ENCODE results near the gene ERI3. TPM values are rescaled to one million over a fixed set of nuclear protein-coding genes. Genes with fewer than 3 reads are reported as not detected.

ERI3 gene
- total RNA-seq, 1 donor from 2014 or later = 31.0 TPM

DNA sequence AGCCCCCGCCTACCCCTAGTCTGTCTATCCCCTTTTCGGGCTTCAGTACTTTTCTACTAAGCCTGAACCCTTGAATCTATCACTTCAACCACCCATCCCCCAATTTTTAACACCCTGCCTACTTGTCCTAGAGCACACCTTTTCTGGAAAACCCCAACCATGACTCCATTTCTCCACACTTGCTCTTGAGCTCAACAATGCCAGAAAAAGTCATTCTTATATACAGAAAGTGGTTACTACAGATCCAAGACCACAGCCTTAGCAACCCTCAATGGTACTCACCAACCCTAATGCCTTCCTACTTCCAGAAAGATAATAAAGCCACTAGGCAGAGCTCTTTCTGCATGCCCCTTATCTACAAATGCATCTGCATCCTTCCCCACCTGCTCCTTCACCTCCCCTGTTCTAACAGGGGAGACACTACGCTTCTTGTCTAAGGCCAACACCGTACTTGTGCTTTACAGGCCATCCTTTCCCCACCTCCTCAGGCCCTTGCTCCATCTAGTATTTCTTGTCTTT, 100.6 kb downstream of the ERI3 start:
- H3K27me3 ChIP-seq = no peaks in the 10 kb centered on the region
- H4K20me1 ChIP-seq (ENCODE audit: low read depth) = peaks cover 36% of the 10 kb centered on the region
- DNase-seq (ENCODE audit: low spot score) = no peak
- no peaks in the 10 kb centered on the region for H3F3A ChIP-seq (ENCODE audit: low read depth)
- TF ChIP-seq, protein P1, sequence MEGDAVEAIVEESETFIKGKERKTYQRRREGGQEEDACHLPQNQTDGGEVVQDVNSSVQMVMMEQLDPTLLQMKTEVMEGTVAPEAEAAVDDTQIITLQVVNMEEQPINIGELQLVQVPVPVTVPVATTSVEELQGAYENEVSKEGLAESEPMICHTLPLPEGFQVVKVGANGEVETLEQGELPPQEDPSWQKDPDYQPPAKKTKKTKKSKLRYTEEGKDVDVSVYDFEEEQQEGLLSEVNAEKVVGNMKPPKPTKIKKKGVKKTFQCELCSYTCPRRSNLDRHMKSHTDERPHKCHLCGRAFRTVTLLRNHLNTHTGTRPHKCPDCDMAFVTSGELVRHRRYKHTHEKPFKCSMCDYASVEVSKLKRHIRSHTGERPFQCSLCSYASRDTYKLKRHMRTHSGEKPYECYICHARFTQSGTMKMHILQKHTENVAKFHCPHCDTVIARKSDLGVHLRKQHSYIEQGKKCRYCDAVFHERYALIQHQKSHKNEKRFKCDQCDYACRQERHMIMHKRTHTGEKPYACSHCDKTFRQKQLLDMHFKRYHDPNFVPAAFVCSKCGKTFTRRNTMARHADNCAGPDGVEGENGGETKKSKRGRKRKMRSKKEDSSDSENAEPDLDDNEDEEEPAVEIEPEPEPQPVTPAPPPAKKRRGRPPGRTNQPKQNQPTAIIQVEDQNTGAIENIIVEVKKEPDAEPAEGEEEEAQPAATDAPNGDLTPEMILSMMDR (IDR thresholded peaks at IDR 0.05) = no peak
- TF ChIP-seq EZH2phosphoT487 (IDR thresholded peaks at IDR 0.05) (no peak), EZH2 (IDR thresholded peaks at IDR 0.05) (no peak)
- H3K4me1 ChIP-seq = peaks cover 28% of the 10 kb centered on the region
- Mint-ChIP-seq H3K4me1 (peaks cover 21% of the 10 kb centered on the region), H3K9me3 (no peaks in the 10 kb centered on the region), H3K27me3 (ENCODE audit: insufficient read depth, low read depth) (no peaks in the 10 kb centered on the region), H3K27ac (no peak overlapping the region), H3K36me3 (peaks cover 4% of the 10 kb centered on the region), H3K4me3 (no peak overlapping the region)
- no peak overlapping the region for H3K9ac ChIP-seq
- H3K27ac ChIP-seq = no peak overlapping the region
- H3K4me3 ChIP-seq = no peak overlapping the region
- no peaks in the 10 kb centered on the region for H3K79me2 ChIP-seq (ENCODE audit: low read depth)
- H3K36me3 ChIP-seq = no peaks in the 10 kb centered on the region
- H2AFZ ChIP-seq (replicated peaks) = no peak overlapping the region
- no peak overlapping the region for H3K4me2 ChIP-seq
- H3K9me3 ChIP-seq (ENCODE audit: low read depth) = no peaks in the 10 kb centered on the region

DNA sequence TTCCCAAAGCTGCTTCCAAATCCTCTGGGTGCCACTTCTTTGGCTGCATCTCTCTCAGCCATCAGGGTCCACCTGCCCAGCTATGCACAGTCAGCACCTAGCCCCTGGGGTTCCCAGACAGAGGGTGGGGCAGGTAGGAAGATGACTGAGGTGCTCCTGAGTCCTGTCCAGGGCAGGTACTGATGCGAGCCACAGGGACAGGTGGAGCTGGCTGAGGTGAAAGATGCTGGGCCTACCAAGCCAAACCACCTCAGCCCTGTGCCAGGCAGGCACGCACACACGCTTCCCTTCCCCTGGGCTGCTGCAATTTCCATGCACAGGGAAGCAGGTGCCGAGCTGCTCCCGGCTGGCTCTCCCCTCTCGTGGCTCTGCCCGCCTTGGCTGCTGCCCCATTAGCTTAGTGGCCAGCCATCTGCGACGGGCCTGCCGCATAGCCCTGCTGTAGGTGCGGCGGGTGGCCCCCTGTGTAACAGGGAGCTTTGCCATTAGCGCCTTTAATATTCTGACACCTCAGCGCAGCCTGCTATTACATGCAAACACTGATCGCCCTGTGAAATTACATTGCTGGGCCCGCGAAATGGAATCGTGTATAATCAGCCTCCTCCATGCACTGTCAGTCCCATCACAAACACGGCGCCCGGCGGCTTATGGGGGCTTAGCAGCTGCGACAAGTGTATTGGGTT, 102.9 kb downstream of the ERI3 start:
- Histone ChIP-seq H3K9ac (no peak overlapping the region), H2AFZ (replicated peaks) (no peak overlapping the region), H3K4me3 (no peak overlapping the region), H3K27me3 (no peaks in the 10 kb centered on the region), H3K9me3 (ENCODE audit: low read depth) (no peaks in the 10 kb centered on the region), H3K4me1 (peaks cover 19% of the 10 kb centered on the region), H3K79me2 (ENCODE audit: low read depth) (no peaks in the 10 kb centered on the region), H3K4me2 (no peak overlapping the region), H4K20me1 (ENCODE audit: low read depth) (peaks cover 32% of the 10 kb centered on the region), H3K36me3 (no peaks in the 10 kb centered on the region), H3K27ac (no peak overlapping the region), H3F3A (ENCODE audit: low read depth) (no peaks in the 10 kb centered on the region)
- Mint-ChIP-seq H3K9me3 (no peaks in the 10 kb centered on the region), H3K27ac (no peak overlapping the region), H3K27me3 (ENCODE audit: insufficient read depth, low read depth) (peaks cover 2% of the 10 kb centered on the region), H3K36me3 (peaks cover 10% of the 10 kb centered on the region), H3K4me1 (peaks cover 21% of the 10 kb centered on the region), H3K4me3 (no peak overlapping the region)
- no peak for DNase-seq (ENCODE audit: low spot score)
- no peak for TF ChIP-seq EZH2phosphoT487 (IDR thresholded peaks at IDR 0.05)
- TF ChIP-seq, protein P1 (IDR thresholded peaks at IDR 0.05) = no peak
- TF ChIP-seq EZH2 (IDR thresholded peaks at IDR 0.05) = no peak

DNA sequence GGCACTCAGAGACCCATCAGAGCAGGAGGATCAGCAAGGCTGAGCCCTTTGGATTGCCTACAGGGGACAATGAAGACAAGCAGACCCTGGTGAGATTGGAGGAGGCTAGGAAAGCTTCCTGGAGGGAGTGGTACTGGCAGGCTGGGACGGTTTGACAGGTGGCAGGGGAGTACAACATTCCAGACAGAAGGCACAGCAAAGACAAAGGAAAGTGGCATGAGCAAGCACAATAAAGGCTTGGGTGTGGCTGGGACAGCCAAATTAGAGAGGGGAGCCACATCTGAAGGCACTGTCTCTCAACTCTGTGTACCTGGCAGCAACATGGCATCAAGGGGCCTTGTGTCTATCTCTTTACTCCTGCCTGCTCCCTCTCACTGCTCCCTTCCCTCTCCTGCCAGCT, 103.6 kb downstream of the ERI3 start:
- no peak for DNase-seq (ENCODE audit: low spot score)
- Histone ChIP-seq H3K4me2 (no peak overlapping the region), H4K20me1 (ENCODE audit: low read depth) (peaks cover 26% of the 10 kb centered on the region), H3K4me3 (no peak overlapping the region), H3F3A (ENCODE audit: low read depth) (no peaks in the 10 kb centered on the region), H3K36me3 (no peaks in the 10 kb centered on the region), H3K9ac (no peak overlapping the region), H3K4me1 (peaks cover 13% of the 10 kb centered on the region), H3K27me3 (no peaks in the 10 kb centered on the region), H2AFZ (replicated peaks) (no peak overlapping the region), H3K79me2 (ENCODE audit: low read depth) (no peaks in the 10 kb centered on the region), H3K27ac (no peak overlapping the region), H3K9me3 (ENCODE audit: low read depth) (no peaks in the 10 kb centered on the region)
- no peak overlapping the region for H3K4me3 Mint-ChIP-seq
- H3K27ac Mint-ChIP-seq = no peak overlapping the region
- TF ChIP-seq EZH2phosphoT487 (IDR thresholded peaks at IDR 0.05) (no peak), EZH2 (IDR thresholded peaks at IDR 0.05) (no peak)
- TF ChIP-seq, protein P1 (IDR thresholded peaks at IDR 0.05) = no peak
- H3K36me3 Mint-ChIP-seq = peaks cover 15% of the 10 kb centered on the region
- H3K4me1 Mint-ChIP-seq = peaks cover 24% of the 10 kb centered on the region
- H3K9me3 Mint-ChIP-seq = no peaks in the 10 kb centered on the region
- peaks cover 2% of the 10 kb centered on the region for H3K27me3 Mint-ChIP-seq (ENCODE audit: insufficient read depth, low read depth)
